IMR-90 (cell line): ENCODE data around the gene NT5C1A. TPM values are rescaled to one million over a fixed set of nuclear protein-coding genes. Genes with fewer than 3 reads are reported as not detected.

Experiments used
- ATAC-seq: fragments of 200-7000 bp; cut with Tn5 transposase; 2 replicates; pipeline ENCODE4 v1.9.1; 2020; ENCODE audit warnings: low read depth, mild to moderate bottlenecking, moderate library complexity
- BruUV-seq: library from RNA; stranded (reverse); fragments of 400-500 nt; replicated peaks from 2 replicates; lab custom pipeline; 2021; lab: Mats Ljungman, UMichigan
- CTCF ChIA-PET: fragments of 300-600 bp; formaldehyde crosslinking; extraction: SDS; loops from one replicate; lab custom pipeline; 2021; ENCODE audit warnings: antibody characterized with exemption; lab: Yijun Ruan, JAX
- POLR2A ChIA-PET: fragments of 300-600 bp; sonication (Branson Sonifier 250); formaldehyde crosslinking; loops from one replicate; lab custom pipeline; 2022; ENCODE audit warnings: antibody characterized with exemption; ENCODE audit not compliant: unreplicated experiment; lab: Charles Lee
- DNase-seq: peaks from one replicate; pipeline ENCODE4 v3.0.0; 2013
- H2AFZ ChIP-seq: replicated peaks from 2 replicates; pipeline ENCODE3; 2013; ENCODE audit warnings: low read length, mild to moderate bottlenecking; ENCODE audit not compliant: poor library complexity
- H2AK5ac ChIP-seq: 2 replicates; pipeline ENCODE4 v1.6.1; 2013; ENCODE audit warnings: low read depth, low read length, inconsistent platforms
- H2AK9ac ChIP-seq: replicated peaks from 2 replicates; pipeline ENCODE3; 2013; ENCODE audit warnings: mild to moderate bottlenecking, low read depth, low read length, moderate library complexity; ENCODE audit not compliant: poor library complexity
- H2BK120ac ChIP-seq: 2 replicates; pipeline ENCODE4 v1.6.1; 2013; ENCODE audit warnings: low read depth, low read length, inconsistent platforms
- H2BK15ac ChIP-seq: 3 replicates; pipeline ENCODE4 v1.6.1; 2013; ENCODE audit warnings: low read depth, low read length, inconsistent platforms
- H2BK20ac ChIP-seq: 2 replicates; pipeline ENCODE4 v1.6.1; 2013; ENCODE audit warnings: low read depth, mild to moderate bottlenecking, inconsistent platforms, low read length, moderate library complexity
- H2BK5ac ChIP-seq: 2 replicates; pipeline ENCODE4 v1.6.1; 2013; ENCODE audit warnings: mild to moderate bottlenecking, low read depth, low read length, inconsistent platforms; ENCODE audit not compliant: poor library complexity, severe bottlenecking
- H3K14ac ChIP-seq: replicated peaks from 2 replicates; pipeline ENCODE4 v1.6.1; 2013; ENCODE audit warnings: low read depth, low read length, inconsistent platforms
- H3K18ac ChIP-seq: 2 replicates; pipeline ENCODE4 v1.6.1; 2013; ENCODE audit warnings: low read depth, low read length, control low read depth
- H3K23ac ChIP-seq: 2 replicates; pipeline ENCODE4 v1.6.1; 2013; ENCODE audit warnings: low read depth, low read length, inconsistent platforms
- H3K27ac ChIP-seq: 2 replicates; pipeline ENCODE4 v1.5.1; 2013; ENCODE audit warnings: mild to moderate bottlenecking, control low read depth, low read length; ENCODE audit not compliant: insufficient read depth
- H3K27me3 ChIP-seq: 2 replicates; pipeline ENCODE4 v1.6.1; 2013; ENCODE audit warnings: low read length; ENCODE audit not compliant: control insufficient read depth, insufficient read depth
- H3K36me3 ChIP-seq: 2 replicates; pipeline ENCODE4 v1.6.1; 2013; ENCODE audit warnings: low read length, mixed read lengths; ENCODE audit not compliant: control insufficient read depth, insufficient read depth
- H3K4ac ChIP-seq: 2 replicates; pipeline ENCODE4 v1.6.1; 2013; ENCODE audit warnings: low read depth, low read length, inconsistent platforms
- H3K4me1 ChIP-seq: 2 replicates; pipeline ENCODE4 v1.6.1; 2013; ENCODE audit warnings: low read length, mixed read lengths; ENCODE audit not compliant: control insufficient read depth, insufficient read depth
- H3K4me2 ChIP-seq: 2 replicates; pipeline ENCODE4 v1.6.1; 2013; ENCODE audit warnings: low read depth, mild to moderate bottlenecking, control low read depth, low read length, moderate library complexity
- H3K4me3 ChIP-seq: 2 replicates; pipeline ENCODE4 v1.5.1; 2013; ENCODE audit warnings: low read depth, mild to moderate bottlenecking, control low read depth, low read length, moderate library complexity; ENCODE audit not compliant: insufficient read depth
- H3K56ac ChIP-seq: 2 replicates; pipeline ENCODE4 v1.6.1; 2013; ENCODE audit warnings: low read length, inconsistent platforms; ENCODE audit not compliant: insufficient read depth; ENCODE audit errors: extremely low read depth
- H3K79me1 ChIP-seq, 2 experiments: 2 replicates each; pipeline ENCODE4 v1.6.1; 2013; ENCODE audit warnings: low read length in 2 of 2, inconsistent platforms in 1 of 2, low read depth in 1 of 2
- H3K9ac ChIP-seq: 2 replicates; pipeline ENCODE4 v1.6.1; 2013; ENCODE audit warnings: low read depth, low read length, control low read depth
- H3K9me1 ChIP-seq: 2 replicates; pipeline ENCODE4 v1.6.1; 2013; ENCODE audit warnings: low read length, inconsistent platforms; ENCODE audit not compliant: insufficient read depth
- H3K9me3 ChIP-seq: 2 replicates; pipeline ENCODE4 v1.6.1; 2013; ENCODE audit warnings: low read length; ENCODE audit not compliant: control insufficient read depth, insufficient read depth
- H4K20me1 ChIP-seq: 2 replicates; pipeline ENCODE4 v1.6.1; 2013; ENCODE audit warnings: low read length, inconsistent platforms; ENCODE audit not compliant: insufficient read depth
- H4K5ac ChIP-seq: 2 replicates; pipeline ENCODE4 v1.6.1; 2013; ENCODE audit warnings: mild to moderate bottlenecking, low read depth, low read length, control low read depth
- H4K8ac ChIP-seq, 2 experiments: 2 replicates each; pipeline ENCODE4 v1.6.1; 2013; ENCODE audit warnings: low read depth in 2 of 2, low read length in 2 of 2, control low read depth in 1 of 2, inconsistent platforms in 1 of 2
- H4K91ac ChIP-seq: 2 replicates; pipeline ENCODE4 v1.6.1; 2013; ENCODE audit warnings: low read depth, low read length, inconsistent platforms; ENCODE audit not compliant: insufficient read depth
- BHLHE40 ChIP-seq: fragments of 150-350 bp; IDR thresholded peaks from 2 replicates; pipeline ENCODE4 v1.6.1; 2016; ENCODE audit warnings: mild to moderate bottlenecking, low read depth, low read length
- CEBPB ChIP-seq: IDR thresholded peaks from 2 replicates; pipeline ENCODE4 v1.6.1; 2012; ENCODE audit warnings: low read depth, low read length, improper control_type of control experiment
- CHD1 ChIP-seq: IDR thresholded peaks from 2 replicates; pipeline ENCODE4 v1.6.1; 2012; ENCODE audit warnings: low read depth, low read length, improper control_type of control experiment
- CTCF ChIP-seq: conservative IDR thresholded peaks from 2 replicates; pipeline ENCODE4 v1.5.1; 2012; ENCODE audit warnings: mild to moderate bottlenecking, low read depth, low read length, improper control_type of control experiment
- FOS ChIP-seq: fragments of 150-350 bp; IDR thresholded peaks from 2 replicates; pipeline ENCODE4 v1.6.1; 2016; ENCODE audit warnings: low read depth, low read length
- MAFK ChIP-seq: IDR thresholded peaks from 2 replicates; pipeline ENCODE4 v1.6.1; 2012; ENCODE audit warnings: low read depth, low read length, improper control_type of control experiment
- MAZ ChIP-seq: IDR thresholded peaks from 2 replicates; pipeline ENCODE4 v1.6.1; 2012; ENCODE audit warnings: low read depth, mild to moderate bottlenecking, low read length, improper control_type of control experiment, moderate library complexity, borderline replicate concordance
- MXI1 ChIP-seq: IDR thresholded peaks from 2 replicates; pipeline ENCODE4 v1.6.1; 2012; ENCODE audit warnings: low read depth, mild to moderate bottlenecking, low read length, moderate library complexity, borderline replicate concordance
- NFE2L2 ChIP-seq: fragments of 150-350 bp; IDR thresholded peaks from 2 replicates; pipeline ENCODE4 v1.6.1; 2016; ENCODE audit warnings: low read depth, mild to moderate bottlenecking, low read length
- POLR2A ChIP-seq: IDR thresholded peaks from 2 replicates; pipeline ENCODE4 v1.6.1; 2012; ENCODE audit warnings: mild to moderate bottlenecking, low read depth, low read length
- RAD21 ChIP-seq: IDR thresholded peaks from 2 replicates; pipeline ENCODE4 v1.6.1; 2012; ENCODE audit warnings: low read length, improper control_type of control experiment
- RCOR1 ChIP-seq: IDR thresholded peaks from 2 replicates; pipeline ENCODE4 v1.6.1; 2012; ENCODE audit warnings: mild to moderate bottlenecking, low read length, improper control_type of control experiment; ENCODE audit not compliant: insufficient replicate concordance
- RFX5 ChIP-seq: IDR thresholded peaks from 2 replicates; pipeline ENCODE4 v1.8.0; 2012; ENCODE audit warnings: low read depth, mild to moderate bottlenecking, low read length, moderate library complexity
- SMC3 ChIP-seq: fragments of 150-350 bp; IDR thresholded peaks from 2 replicates; pipeline ENCODE4 v1.6.1; 2016; ENCODE audit warnings: low read depth, mild to moderate bottlenecking, antibody characterized with exemption, low read length, moderate library complexity
- WGBS, 2 experiments: methylation state at CpG; one replicate each; pipeline versions ENCODE4 v1.1.5 to v1.1.7; 2013; ENCODE audit warnings: missing lambda C conversion rate in 2 of 2; ENCODE audit not compliant: insufficient read length in 1 of 2; ENCODE audit errors: extremely low coverage in 2 of 2; 5-methylcytosine and 5-hydroxymethylcytosine counted together
- dilution Hi-C: fragments of 300-500 bp; cut with HindIII; formaldehyde crosslinking; loops from one replicate; pipeline ENCODE4 v1.14.3; 2018; ENCODE audit warnings: low sequenced_read_pairs; ENCODE audit not compliant: unreplicated experiment
- in situ Hi-C: fragments of 300-500 bp; cut with MboI; formaldehyde crosslinking; loops from 3 replicates; pipeline ENCODE4 v1.14.3; 2019; ENCODE audit warnings: low sequenced_read_pairs, inconsistent platforms, mixed read lengths
- intact Hi-C: fragments of 100-400 bp; cut with micrococcal nuclease; formaldehyde crosslinking; loops from 2 replicates; pipeline ENCODE4 v1.10.0; 2022
- polyA plus RNA-seq, 3 experiments: library from polyadenylated mRNA; depleted of rRNA; stranded (reverse); fragments of >200 nt; gene quantifications; 2 replicates each; pipeline ENCODE4 v1.2.3, GENCODE V29; 2012; ENCODE audit warnings: low replicate concordance in 1 of 3
- total RNA-seq: library from RNA; depleted of rRNA; stranded (reverse); fragments of >200 nt; gene quantifications from 2 replicates; pipeline ENCODE4 v1.2.3, GENCODE V29; 2012
- TF ChIP-seq, protein P1 (sequence below): fragments of 150-350 bp; IDR thresholded peaks from 2 replicates; pipeline ENCODE4 v1.6.1; 2016; ENCODE audit warnings: low read depth, mild to moderate bottlenecking, low read length, moderate library complexity, borderline replicate concordance

Gene NT5C1A
- total and polyA plus RNA-seq, 2 of the 4 experiments (the other 2 are of a cell fraction): not detected

GRCh38 chr1:39635871-39636210 lies 36.1 kb downstream of the NT5C1A start:
- peaks cover 4% of the 10 kb centered on the region; the same call in 1 of the 2 replicates for H3K9me1 ChIP-seq
- no peak overlapping the region for H3K4me2 ChIP-seq
- no peak overlapping the region for H4K5ac ChIP-seq
- H3K56ac ChIP-seq: no peak overlapping the region
- intact Hi-C loops: no loop called here
- no peak overlapping the region for H3K4ac ChIP-seq
- POLR2A ChIA-PET: no interaction called here
- H4K91ac ChIP-seq: no peak overlapping the region
- no peak for ATAC-seq
- H3K4me3 ChIP-seq: no peak overlapping the region
- dilution Hi-C loops: no loop called here
- H2BK20ac ChIP-seq: no peak overlapping the region
- no peaks in the 10 kb centered on the region for H4K20me1 ChIP-seq
- peaks cover 39% of the 10 kb centered on the region for H3K27me3 ChIP-seq
- TF ChIP-seq RFX5 (no peak), BHLHE40 (no peak), MAFK (no peak), POLR2A (no peak), MXI1 (no peak), RCOR1 (no peak), NFE2L2 (no peak), RAD21 (no peak), CEBPB (no peak), CHD1 (no peak), MAZ (no peak), FOS (no peak), SMC3 (no peak), CTCF (no peak)
- TF ChIP-seq, protein P1, sequence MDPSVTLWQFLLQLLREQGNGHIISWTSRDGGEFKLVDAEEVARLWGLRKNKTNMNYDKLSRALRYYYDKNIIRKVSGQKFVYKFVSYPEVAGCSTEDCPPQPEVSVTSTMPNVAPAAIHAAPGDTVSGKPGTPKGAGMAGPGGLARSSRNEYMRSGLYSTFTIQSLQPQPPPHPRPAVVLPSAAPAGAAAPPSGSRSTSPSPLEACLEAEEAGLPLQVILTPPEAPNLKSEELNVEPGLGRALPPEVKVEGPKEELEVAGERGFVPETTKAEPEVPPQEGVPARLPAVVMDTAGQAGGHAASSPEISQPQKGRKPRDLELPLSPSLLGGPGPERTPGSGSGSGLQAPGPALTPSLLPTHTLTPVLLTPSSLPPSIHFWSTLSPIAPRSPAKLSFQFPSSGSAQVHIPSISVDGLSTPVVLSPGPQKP: no peak
- H3K23ac ChIP-seq: no peak overlapping the region
- no peak overlapping the region for H2AK5ac ChIP-seq
- H3K14ac ChIP-seq: no peak overlapping the region
- no peaks in the 10 kb centered on the region for H3K36me3 ChIP-seq
- no peak overlapping the region for H2BK120ac ChIP-seq
- no peaks in the 10 kb centered on the region; the same call in 1 of the 2 replicates for H3K4me1 ChIP-seq
- H3K9ac ChIP-seq: no peak overlapping the region
- H3K79me1 ChIP-seq: no peaks in the 10 kb centered on the region; a peak in 1 of 4 replicates
- no peak for DNase-seq
- no peak overlapping the region for H2AFZ ChIP-seq
- H3K18ac ChIP-seq: no peak overlapping the region
- in situ Hi-C loops: no loop called here
- no peak overlapping the region for H2AK9ac ChIP-seq
- no TSS peak for BruUV-seq
- H3K27ac ChIP-seq: no peak overlapping the region
- CTCF ChIA-PET: no interaction called here
- WGBS, 2 experiments: no CpG with 5 or more reads among the region's 2 CpGs
- no peak overlapping the region for H2BK5ac ChIP-seq
- H3K9me3 ChIP-seq: no peaks in the 10 kb centered on the region; the same call in 1 of the 2 replicates
- H4K8ac ChIP-seq: no peak overlapping the region
- no peak overlapping the region for H2BK15ac ChIP-seq
